Epithelial cell of alveolus of lung (primary cell): ENCODE data around the gene OR13C9. TPM values are rescaled to one million over a fixed set of nuclear protein-coding genes. Genes with fewer than 3 reads are reported as not detected.

Source experiments
- total RNA-seq: library from RNA; depleted of rRNA; stranded (reverse); fragments of >200 nt; gene quantifications from 2 replicates; pipeline ENCODE4 v1.2.1, GENCODE V29; 2015

The OR13C9 gene
- total RNA-seq: not detected in 2 replicates

GRCh38 chr9:104618104-104618503, at the start of gene OR13C9:
OR13C9 (minus strand) TSS chr9:104618204; CDS start chr9:104618204, 0 bp downstream.

DNA sequence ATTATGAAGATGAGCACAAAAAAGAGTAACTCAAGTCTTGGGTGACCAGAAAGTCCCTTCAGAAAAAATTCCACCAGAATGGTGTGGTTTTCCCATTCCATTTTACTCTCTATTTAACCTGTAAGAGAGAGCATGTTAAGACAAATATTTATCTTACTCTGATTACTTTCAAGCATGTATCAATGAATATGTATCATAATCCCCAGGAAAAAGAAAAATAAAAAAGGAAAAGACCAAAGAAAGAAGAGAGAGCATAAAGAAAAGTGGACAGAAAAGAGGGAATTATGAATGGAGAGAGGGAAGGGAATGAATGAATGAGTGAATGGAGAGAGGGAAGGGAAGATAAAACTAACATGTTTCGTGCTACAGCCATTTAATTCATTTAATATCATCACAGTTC, 12.5 kb downstream of the OR13C9 start, which contains the start of gene OR13C2:
OR13C2 (minus strand) TSS at position 101 of the 400 bp plus-strand sequence; CDS start at position 101, 0 bp downstream.

DNA sequence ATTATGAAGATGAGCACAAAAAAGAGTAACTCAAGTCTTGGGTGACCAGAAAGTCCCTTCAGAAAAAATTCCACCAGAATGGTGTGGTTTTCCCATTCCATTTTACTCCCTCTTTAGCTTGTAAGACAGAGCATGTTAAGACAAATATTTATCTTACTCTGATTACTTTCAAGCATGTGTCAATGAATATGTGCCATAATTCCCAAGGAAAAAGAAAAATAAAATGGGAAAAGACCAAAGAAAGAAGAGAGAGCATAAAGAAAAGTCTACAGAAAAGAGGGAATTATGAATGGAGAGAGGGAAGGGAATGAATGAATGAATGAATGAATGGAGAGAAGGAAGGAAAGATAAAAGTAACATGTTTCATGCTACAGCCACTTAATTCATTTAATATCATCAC, 18.7 kb downstream of the OR13C9 start, which contains the start of gene OR13C5:
OR13C5 (minus strand) TSS at position 101 of the 400 bp plus-strand sequence; CDS start at position 101, 0 bp downstream.

GRCh38 chr9:104568868-104569267, 49.1 kb downstream of the OR13C9 start, which contains the start of gene OR13C8:
OR13C8 (plus strand) TSS chr9:104569168; CDS start chr9:104569168, 0 bp downstream.

Other genes starting within 250 kb of the OR13C9 start
- not detected in 2 replicates for gene OR13F1, start 113.9 kb downstream of the OR13C9 start, total RNA-seq
- gene OR13C4, start 91.0 kb downstream of the OR13C9 start, total RNA-seq: not detected in 2 replicates
- gene OR13C3, start 81.3 kb downstream of the OR13C9 start, total RNA-seq: not detected in 2 replicates
- not detected in 2 replicates for gene OR13C8, start 49.0 kb downstream of the OR13C9 start, total RNA-seq
- not detected in 2 replicates for gene OR13C5, start 18.8 kb downstream of the OR13C9 start, total RNA-seq
- not detected in 2 replicates for gene OR13C2, start 12.6 kb downstream of the OR13C9 start, total RNA-seq
- not detected in 2 replicates for gene OR13D1, start 76.3 kb upstream of the OR13C9 start, total RNA-seq
- gene NIPSNAP3A, start 129.5 kb upstream of the OR13C9 start, total RNA-seq: 7.4 and 34.5 TPM in 2 replicates
- 0.13 and 3.0 TPM in 2 replicates for gene NIPSNAP3B, start 145.9 kb upstream of the OR13C9 start, total RNA-seq